GM10266 (cell line): ENCODE results near the gene ZNF550.

Experiments used
- DNase-seq: peaks from one replicate; pipeline ENCODE4 v3.0.0; 2012; ENCODE audit errors: extremely low spot score
- TF ChIP-seq, protein P1 (sequence below): IDR thresholded peaks from 2 replicates; pipeline ENCODE4 v1.5.1; 2012; ENCODE audit warnings: mild to moderate bottlenecking, low read depth; ENCODE audit not compliant: control insufficient read depth, insufficient read depth; ENCODE audit errors: missing control alignments

The ZNF550 gene

DNA sequence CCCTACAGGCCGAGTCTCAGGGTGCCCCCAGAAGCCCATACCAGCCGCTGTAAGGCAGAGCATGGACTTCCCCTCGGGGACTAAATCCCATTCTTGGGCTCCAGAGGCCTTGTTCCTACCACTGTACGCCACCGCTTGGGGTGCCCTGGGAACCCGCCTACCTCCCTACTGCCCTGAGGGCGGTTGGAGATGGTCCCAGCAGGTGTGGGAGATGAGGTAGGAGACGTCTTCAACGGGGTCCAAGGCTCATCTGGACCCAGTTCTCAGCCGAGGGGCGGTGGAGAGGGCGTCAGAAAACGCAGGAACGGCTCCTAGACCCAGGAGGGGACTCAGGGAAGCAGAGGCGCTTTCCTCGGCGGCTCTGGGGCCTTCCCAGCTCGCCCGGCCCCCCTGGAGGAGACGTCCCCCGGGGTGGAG lies 23.4 kb upstream of the ZNF550 start:
- TF ChIP-seq, protein P1, sequence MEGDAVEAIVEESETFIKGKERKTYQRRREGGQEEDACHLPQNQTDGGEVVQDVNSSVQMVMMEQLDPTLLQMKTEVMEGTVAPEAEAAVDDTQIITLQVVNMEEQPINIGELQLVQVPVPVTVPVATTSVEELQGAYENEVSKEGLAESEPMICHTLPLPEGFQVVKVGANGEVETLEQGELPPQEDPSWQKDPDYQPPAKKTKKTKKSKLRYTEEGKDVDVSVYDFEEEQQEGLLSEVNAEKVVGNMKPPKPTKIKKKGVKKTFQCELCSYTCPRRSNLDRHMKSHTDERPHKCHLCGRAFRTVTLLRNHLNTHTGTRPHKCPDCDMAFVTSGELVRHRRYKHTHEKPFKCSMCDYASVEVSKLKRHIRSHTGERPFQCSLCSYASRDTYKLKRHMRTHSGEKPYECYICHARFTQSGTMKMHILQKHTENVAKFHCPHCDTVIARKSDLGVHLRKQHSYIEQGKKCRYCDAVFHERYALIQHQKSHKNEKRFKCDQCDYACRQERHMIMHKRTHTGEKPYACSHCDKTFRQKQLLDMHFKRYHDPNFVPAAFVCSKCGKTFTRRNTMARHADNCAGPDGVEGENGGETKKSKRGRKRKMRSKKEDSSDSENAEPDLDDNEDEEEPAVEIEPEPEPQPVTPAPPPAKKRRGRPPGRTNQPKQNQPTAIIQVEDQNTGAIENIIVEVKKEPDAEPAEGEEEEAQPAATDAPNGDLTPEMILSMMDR = no peak
- DNase-seq = no peak

DNA sequence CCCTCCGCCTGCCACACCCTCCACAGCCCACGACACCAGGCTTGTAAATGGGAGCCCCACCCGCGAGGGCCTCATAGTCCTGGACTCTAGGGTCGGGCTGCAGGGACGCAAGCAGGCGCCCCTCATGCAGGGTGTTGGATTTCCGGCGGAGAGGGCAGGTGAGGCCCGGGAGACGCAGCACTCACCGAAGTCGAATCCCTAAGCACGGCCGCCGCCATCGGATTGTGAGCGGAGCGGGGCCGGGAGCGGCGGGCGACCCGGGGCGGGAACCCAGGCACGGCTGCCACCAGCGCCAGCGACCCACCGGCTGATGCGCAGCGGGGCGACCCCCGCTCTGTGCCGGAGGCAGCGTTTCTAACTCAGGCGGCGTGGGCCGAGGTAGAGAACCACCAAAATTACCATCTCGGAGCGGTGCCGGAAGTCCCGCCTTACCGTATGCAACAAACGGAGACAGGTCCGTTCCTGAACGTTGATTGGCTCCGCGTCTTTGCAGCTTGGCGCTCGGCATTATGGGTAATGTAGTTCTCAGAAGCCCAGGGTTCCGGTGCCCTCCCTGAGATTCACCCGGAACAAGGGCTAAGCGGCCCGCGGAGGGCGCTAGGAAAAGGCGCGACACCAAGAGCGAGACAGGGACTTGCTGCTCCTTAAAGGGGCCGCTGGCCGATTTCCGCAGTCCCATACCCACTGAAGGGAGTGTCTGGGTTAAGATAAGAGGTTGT lies 19.0 kb upstream of the ZNF550 start, which contains the start of gene ZNF416:
ZNF416 (minus strand) TSS at position 425 of the 719 bp plus-strand sequence; CDS start at position 218, 207 bp downstream.
- peak; percentile 98 for DNase-seq
- TF ChIP-seq, protein P1 = peak; percentile 25

DNA sequence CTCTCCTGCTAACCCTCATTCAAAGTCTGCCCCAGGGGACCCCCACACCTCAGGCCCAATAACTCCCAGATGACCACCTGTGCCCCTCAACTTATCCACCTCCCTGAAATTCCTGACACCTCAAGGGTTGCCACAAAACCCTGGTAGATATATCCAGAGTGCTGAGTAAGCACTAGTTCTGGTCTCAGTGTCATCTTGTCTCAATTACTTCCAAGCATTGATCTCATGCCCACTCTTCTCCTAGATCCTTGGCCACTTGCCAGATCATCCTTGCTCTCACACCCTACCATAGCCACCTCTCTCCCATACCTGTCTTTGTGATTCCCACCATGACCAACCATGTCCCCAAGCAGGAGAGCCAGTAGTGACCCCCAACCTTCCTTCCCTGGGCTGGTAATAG lies 17.0 kb upstream of the ZNF550 start:
- no peak for DNase-seq
- TF ChIP-seq, protein P1 = no peak

DNA sequence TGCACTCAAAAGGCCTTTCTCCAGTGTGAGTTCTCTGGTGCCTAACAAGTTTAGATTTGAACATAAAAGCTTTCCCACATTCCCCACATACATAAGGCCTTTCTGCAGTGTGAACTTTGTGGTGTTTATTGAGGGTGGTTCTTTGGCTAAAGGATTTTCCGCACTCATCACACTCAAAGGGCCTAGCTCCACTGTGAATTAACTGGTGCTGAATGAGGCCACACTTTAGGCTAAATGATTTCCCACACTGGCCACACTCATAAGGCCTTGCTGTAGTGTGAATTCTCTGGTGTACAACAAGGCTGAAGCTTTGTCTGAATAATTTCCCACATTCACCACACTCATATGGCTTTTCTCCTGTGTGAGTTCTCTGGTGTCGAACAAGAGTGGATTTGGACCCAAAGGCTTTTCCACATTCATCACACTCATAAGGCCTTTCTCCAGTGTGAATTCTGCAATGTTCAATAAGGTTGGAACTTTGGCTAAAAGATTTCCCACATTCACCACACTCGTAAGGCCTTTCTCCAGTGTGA lies 12.8 kb upstream of the ZNF550 start:
- DNase-seq = no peak
- TF ChIP-seq, protein P1 = no peak

DNA sequence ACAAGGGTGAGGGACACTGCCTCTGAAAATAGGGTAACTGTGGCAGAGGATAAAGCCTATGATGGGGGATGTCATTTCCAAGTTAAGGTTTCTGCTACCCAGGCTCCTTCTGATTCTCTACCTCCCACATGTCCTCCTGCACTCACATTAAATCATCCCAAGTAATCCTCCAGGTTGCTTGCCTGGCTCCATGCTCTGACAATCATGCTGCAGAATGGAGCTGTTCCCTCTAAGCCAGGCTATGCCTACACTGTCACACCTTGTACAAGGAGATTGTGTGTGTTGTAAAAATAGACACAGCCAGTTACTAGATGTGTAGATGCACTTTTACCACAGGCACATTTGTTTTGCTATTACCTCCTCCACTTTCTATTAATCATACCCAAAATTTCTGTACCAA lies 11.0 kb upstream of the ZNF550 start:
- no peak for DNase-seq
- TF ChIP-seq, protein P1 = no peak

DNA sequence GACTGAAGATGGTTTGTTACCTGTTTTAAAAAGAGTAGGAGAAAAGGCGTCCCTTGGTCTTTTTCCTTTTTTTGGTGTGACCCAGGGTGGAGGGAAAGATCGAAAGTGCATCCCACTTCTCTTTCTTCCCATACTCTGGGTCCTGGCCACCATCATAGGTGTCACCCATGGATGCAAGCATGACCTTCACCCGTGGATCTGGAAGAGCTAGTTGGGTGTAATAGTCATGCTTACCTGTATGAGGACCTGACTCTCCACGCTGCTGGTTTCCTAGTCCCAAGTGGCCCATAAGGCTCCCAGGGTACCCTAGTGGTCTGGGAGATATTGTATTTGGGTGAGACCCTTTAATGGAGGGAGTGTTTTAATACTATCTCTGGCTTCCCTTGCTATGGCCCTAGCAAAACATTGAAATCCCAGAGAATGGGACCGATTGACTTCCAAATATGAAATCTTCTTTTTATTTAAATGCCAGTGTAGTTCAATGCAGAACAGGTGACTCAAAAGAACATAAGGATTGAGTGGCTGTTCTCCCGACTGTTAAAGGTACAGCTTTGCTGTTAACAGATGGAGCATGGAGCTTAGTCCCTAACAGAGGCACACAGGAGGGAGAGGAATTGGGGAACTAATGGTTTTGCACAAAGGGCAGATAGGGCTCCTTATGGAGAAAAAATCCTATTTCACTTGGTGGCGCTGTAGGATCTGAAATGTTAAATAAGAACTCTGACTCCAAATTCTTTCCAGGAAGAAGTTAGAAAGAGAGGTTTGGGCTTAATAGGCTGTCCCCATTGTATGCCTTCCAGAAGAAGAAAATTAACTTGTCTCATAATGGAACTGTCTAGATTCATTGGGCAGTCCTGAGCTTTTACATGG lies 7.0 kb upstream of the ZNF550 start:
- TF ChIP-seq, protein P1 = no peak

More for the DNA sequence above, 7.0 kb upstream of the ZNF550 start:
- no peak for DNase-seq
